ENCODE results near the gene GNAQ.

Gene GNAQ

GRCh38 chr9:77843871-77844155 is 187.8 kb downstream of the GNAQ start:
- no peak for DNase-seq (ENCODE audit: low spot score)

GRCh38 chr9:77843076-77843870 is 188.3 kb downstream of the GNAQ start:
- no peak for DNase-seq (ENCODE audit: low spot score)

- no peak for DNase-seq (ENCODE audit: low spot score)
Observed at GRCh38 chr9:77841739-77842386, 189.7 kb downstream of the GNAQ start.

GRCh38 chr9:77839459-77840140 is 192.0 kb downstream of the GNAQ start:
- no peak for DNase-seq (ENCODE audit: low spot score)

- DNase-seq (ENCODE audit: low spot score) = no peak
Observed at GRCh38 chr9:77838986-77839385, 192.6 kb downstream of the GNAQ start.

GRCh38 chr9:77834898-77835488 is 196.6 kb downstream of the GNAQ start:
- DNase-seq (ENCODE audit: low spot score) = no peak

GRCh38 chr9:77833561-77834429 is 197.8 kb downstream of the GNAQ start:
- DNase-seq (ENCODE audit: low spot score) = no peak

- no peak for DNase-seq (ENCODE audit: low spot score)
Observed at GRCh38 chr9:77832639-77833038, 199.0 kb downstream of the GNAQ start.

GRCh38 chr9:77831781-77832180 is 199.8 kb downstream of the GNAQ start:
- no peak for DNase-seq (ENCODE audit: low spot score)

- DNase-seq (ENCODE audit: low spot score) = no peak
Observed at GRCh38 chr9:77830618-77831285, 200.9 kb downstream of the GNAQ start.

GRCh38 chr9:77829420-77829819 is 202.2 kb downstream of the GNAQ start:
- DNase-seq (ENCODE audit: low spot score) = no peak

- DNase-seq (ENCODE audit: low spot score) = no peak
Observed at GRCh38 chr9:77827104-77827784, 204.4 kb downstream of the GNAQ start.

- no peak for DNase-seq (ENCODE audit: low spot score)
Observed at GRCh38 chr9:77826621-77827020, 205.0 kb downstream of the GNAQ start.

GRCh38 chr9:77826116-77826515 is 205.5 kb downstream of the GNAQ start:
- no peak for DNase-seq (ENCODE audit: low spot score)

- no peak for DNase-seq (ENCODE audit: low spot score)
Observed at GRCh38 chr9:77825361-77825760, 206.2 kb downstream of the GNAQ start.

- DNase-seq (ENCODE audit: low spot score) = no peak
Observed at GRCh38 chr9:77820293-77820954, 211.2 kb downstream of the GNAQ start.

GRCh38 chr9:77819657-77820056 is 212.0 kb downstream of the GNAQ start:
- no peak for DNase-seq (ENCODE audit: low spot score)

GRCh38 chr9:77817590-77818311 is 213.9 kb downstream of the GNAQ start:
- DNase-seq (ENCODE audit: low spot score) = no peak

- no peak for DNase-seq (ENCODE audit: low spot score)
Observed at GRCh38 chr9:77816641-77817341, 214.8 kb downstream of the GNAQ start.

Data from CD4-positive, alpha-beta T cell treated with Interleukin-6 at 100 ng/mL for 8 hours (primary cell).